ENCODE data around the gene LCMT1. TPM values are rescaled to one million over a fixed set of nuclear protein-coding genes. Genes with fewer than 3 reads are reported as not detected.

The LCMT1 gene
- total and polyA plus RNA-seq, 2 of the 4 experiments (the other 2 are of a cell fraction) = 33.1 to 60.4 TPM

DNA sequence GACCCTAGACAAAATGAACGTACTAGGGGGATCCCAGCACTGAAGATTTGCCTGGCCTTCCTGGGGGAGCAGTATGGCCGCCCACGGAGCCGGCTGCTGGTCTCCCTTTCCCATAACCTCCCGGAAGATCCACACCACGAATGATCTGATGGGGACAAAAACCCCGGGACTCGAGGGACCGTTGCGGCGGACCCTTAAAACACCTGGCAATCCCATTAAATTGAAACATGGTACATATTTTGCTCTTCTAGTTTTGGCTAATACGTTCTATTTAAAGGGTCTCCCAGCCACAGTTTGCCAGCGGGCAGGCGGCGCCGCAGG is 45.2 kb upstream of the LCMT1 start:
- no peak overlapping the region; the same call in 1 of the 2 replicates for H3K23ac ChIP-seq (ENCODE audit: low read depth, low read length)
- peak overlapping the region; percentile 88 for H2AK9ac ChIP-seq (replicated peaks; ENCODE audit: low read depth, low read length, poor library complexity)
- peak overlapping the region; percentile 84 to 96 for H4K8ac ChIP-seq (ENCODE audit: low read depth in 2 of 2, low read length in 2 of 2)
- peak overlapping the region; percentile 52 for H4K91ac ChIP-seq (ENCODE audit: insufficient read depth, low read depth, low read length)
- H2BK15ac ChIP-seq (ENCODE audit: low read depth, low read length) = peak overlapping the region; percentile 30; the same call in 1 of the 3 replicates
- H3K9me1 ChIP-seq (ENCODE audit: insufficient read depth, low read length) = peaks cover 14% of the 10 kb centered on the region
- H3K18ac ChIP-seq (ENCODE audit: low read depth, low read length) = peak overlapping the region; percentile 65; the same call in 1 of the 2 replicates
- peak overlapping the region; percentile 89 for H2AFZ ChIP-seq (replicated peaks; ENCODE audit: low read length, poor library complexity)
- no peaks in the 10 kb centered on the region for H3K27me3 ChIP-seq (ENCODE audit: control insufficient read depth, insufficient read depth, low read length)
- peak overlapping the region; percentile 71; the same call in 1 of the 2 replicates for H2BK120ac ChIP-seq (ENCODE audit: low read depth, low read length)
- dilution Hi-C loops (cut with HindIII; ENCODE audit: low sequenced_read_pairs, unreplicated experiment) (no loop called here), intact Hi-C loops (cut with micrococcal nuclease) (no loop called here), in situ Hi-C loops (cut with MboI; ENCODE audit: low sequenced_read_pairs) (no loop called here)
- no peak overlapping the region for H3K56ac ChIP-seq (ENCODE audit: extremely low read depth, insufficient read depth, low read length)
- peaks cover 3 to 8% of the 10 kb centered on the region in 2 experiments; a peak in 2 of 4 replicates for H3K79me1 ChIP-seq (ENCODE audit: low read depth in 1 of 2, low read length in 2 of 2)
- BruUV-seq (replicated peaks) = no TSS peak
- H3K27ac ChIP-seq (ENCODE audit: insufficient read depth, low read length) = peak overlapping the region; percentile 65
- peak overlapping the region; percentile 70 for H3K14ac ChIP-seq (replicated peaks; ENCODE audit: low read depth, low read length)
- ChIA-PET POLR2A (ENCODE audit: unreplicated experiment) (no interaction called here), CTCF (interaction anchor here (0.9 kb wide), 1 partner anchor 10 kb away, joined by 3 read pairs; no protein-coding TSS in a partner anchor)
- H3K4me1 ChIP-seq (ENCODE audit: control insufficient read depth, insufficient read depth, low read length) = peaks cover 8% of the 10 kb centered on the region
- H3K9me3 ChIP-seq (ENCODE audit: control insufficient read depth, insufficient read depth, low read length) = no peaks in the 10 kb centered on the region
- peak overlapping the region; percentile 61 for H2BK5ac ChIP-seq (ENCODE audit: low read depth, low read length, poor library complexity, severe bottlenecking)
- WGBS, 2 experiments (ENCODE audit: extremely low coverage in 2 of 2, insufficient read length in 1 of 2) = no CpG with 5 or more reads among the region's 16 CpGs
- no peaks in the 10 kb centered on the region; the same call in 1 of the 2 replicates for H4K20me1 ChIP-seq (ENCODE audit: insufficient read depth, low read length)
- TF ChIP-seq POLR2A (IDR thresholded peaks at IDR 0.05; ENCODE audit: low read depth, low read length) (no peak), NFE2L2 (IDR thresholded peaks at IDR 0.05; ENCODE audit: low read depth, low read length) (no peak), MAFK (IDR thresholded peaks at IDR 0.05; ENCODE audit: low read depth, low read length) (no peak), RFX5 (IDR thresholded peaks at IDR 0.05; ENCODE audit: low read depth, low read length) (no peak), SMC3 (IDR thresholded peaks at IDR 0.05; ENCODE audit: low read depth, low read length) (no peak), BHLHE40 (IDR thresholded peaks at IDR 0.05; ENCODE audit: low read depth, low read length) (no peak), MAZ (IDR thresholded peaks at IDR 0.05; ENCODE audit: borderline replicate concordance, low read depth, low read length) (no peak), RCOR1 (IDR thresholded peaks at IDR 0.05; ENCODE audit: insufficient replicate concordance, low read length) (no peak), FOS (IDR thresholded peaks at IDR 0.05; ENCODE audit: low read depth, low read length) (no peak), RAD21 (IDR thresholded peaks at IDR 0.05; ENCODE audit: low read length) (no peak), CEBPB (IDR thresholded peaks at IDR 0.05; ENCODE audit: low read depth, low read length) (no peak), MXI1 (IDR thresholded peaks at IDR 0.05; ENCODE audit: borderline replicate concordance, low read depth, low read length) (no peak), CHD1 (IDR thresholded peaks at IDR 0.05; ENCODE audit: low read depth, low read length) (no peak)
- TF ChIP-seq, protein P1, sequence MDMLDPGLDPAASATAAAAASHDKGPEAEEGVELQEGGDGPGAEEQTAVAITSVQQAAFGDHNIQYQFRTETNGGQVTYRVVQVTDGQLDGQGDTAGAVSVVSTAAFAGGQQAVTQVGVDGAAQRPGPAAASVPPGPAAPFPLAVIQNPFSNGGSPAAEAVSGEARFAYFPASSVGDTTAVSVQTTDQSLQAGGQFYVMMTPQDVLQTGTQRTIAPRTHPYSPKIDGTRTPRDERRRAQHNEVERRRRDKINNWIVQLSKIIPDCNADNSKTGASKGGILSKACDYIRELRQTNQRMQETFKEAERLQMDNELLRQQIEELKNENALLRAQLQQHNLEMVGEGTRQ (IDR thresholded peaks at IDR 0.05; ENCODE audit: low read depth, low read length) = no peak
- TF ChIP-seq, protein P2, sequence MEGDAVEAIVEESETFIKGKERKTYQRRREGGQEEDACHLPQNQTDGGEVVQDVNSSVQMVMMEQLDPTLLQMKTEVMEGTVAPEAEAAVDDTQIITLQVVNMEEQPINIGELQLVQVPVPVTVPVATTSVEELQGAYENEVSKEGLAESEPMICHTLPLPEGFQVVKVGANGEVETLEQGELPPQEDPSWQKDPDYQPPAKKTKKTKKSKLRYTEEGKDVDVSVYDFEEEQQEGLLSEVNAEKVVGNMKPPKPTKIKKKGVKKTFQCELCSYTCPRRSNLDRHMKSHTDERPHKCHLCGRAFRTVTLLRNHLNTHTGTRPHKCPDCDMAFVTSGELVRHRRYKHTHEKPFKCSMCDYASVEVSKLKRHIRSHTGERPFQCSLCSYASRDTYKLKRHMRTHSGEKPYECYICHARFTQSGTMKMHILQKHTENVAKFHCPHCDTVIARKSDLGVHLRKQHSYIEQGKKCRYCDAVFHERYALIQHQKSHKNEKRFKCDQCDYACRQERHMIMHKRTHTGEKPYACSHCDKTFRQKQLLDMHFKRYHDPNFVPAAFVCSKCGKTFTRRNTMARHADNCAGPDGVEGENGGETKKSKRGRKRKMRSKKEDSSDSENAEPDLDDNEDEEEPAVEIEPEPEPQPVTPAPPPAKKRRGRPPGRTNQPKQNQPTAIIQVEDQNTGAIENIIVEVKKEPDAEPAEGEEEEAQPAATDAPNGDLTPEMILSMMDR (conservative IDR thresholded peaks at IDR 0.05; ENCODE audit: low read depth, low read length) = no peak
- TF ChIP-seq, protein P3, sequence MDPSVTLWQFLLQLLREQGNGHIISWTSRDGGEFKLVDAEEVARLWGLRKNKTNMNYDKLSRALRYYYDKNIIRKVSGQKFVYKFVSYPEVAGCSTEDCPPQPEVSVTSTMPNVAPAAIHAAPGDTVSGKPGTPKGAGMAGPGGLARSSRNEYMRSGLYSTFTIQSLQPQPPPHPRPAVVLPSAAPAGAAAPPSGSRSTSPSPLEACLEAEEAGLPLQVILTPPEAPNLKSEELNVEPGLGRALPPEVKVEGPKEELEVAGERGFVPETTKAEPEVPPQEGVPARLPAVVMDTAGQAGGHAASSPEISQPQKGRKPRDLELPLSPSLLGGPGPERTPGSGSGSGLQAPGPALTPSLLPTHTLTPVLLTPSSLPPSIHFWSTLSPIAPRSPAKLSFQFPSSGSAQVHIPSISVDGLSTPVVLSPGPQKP (IDR thresholded peaks at IDR 0.05; ENCODE audit: borderline replicate concordance, low read depth, low read length) = no peak
- H2AK5ac ChIP-seq (ENCODE audit: low read depth, low read length) = no peak overlapping the region
- H3K36me3 ChIP-seq (ENCODE audit: control insufficient read depth, insufficient read depth, low read length) = no peaks in the 10 kb centered on the region
- H3K4me3 ChIP-seq (ENCODE audit: insufficient read depth, low read depth, low read length) = peak overlapping the region; percentile 25
- H4K5ac ChIP-seq (ENCODE audit: low read depth, low read length) = peak overlapping the region; percentile 94
- H3K9ac ChIP-seq (ENCODE audit: low read depth, low read length) = peak overlapping the region; percentile 62
- H3K4ac ChIP-seq (ENCODE audit: low read depth, low read length) = peak overlapping the region; percentile 80
- no peak overlapping the region for H2BK20ac ChIP-seq (ENCODE audit: low read depth, low read length)
- DNase-seq (no peak), ATAC-seq (ENCODE audit: low read depth) (no peak)
- H3K4me2 ChIP-seq (ENCODE audit: low read depth, low read length) = peak overlapping the region; percentile 77

All from IMR-90 (cell line).